Activated T-helper 1 cell treated with Interleukin-2 at 50 U/mL for 16 hours (primary cell): ENCODE measurements around the gene IMPDH2.

ENCODE experiments used
- DNase-seq: peaks from one replicate; pipeline ENCODE4 v3.0.0-alpha.2; 2020; ENCODE audit warnings: low read depth

IMPDH2 gene

DNA sequence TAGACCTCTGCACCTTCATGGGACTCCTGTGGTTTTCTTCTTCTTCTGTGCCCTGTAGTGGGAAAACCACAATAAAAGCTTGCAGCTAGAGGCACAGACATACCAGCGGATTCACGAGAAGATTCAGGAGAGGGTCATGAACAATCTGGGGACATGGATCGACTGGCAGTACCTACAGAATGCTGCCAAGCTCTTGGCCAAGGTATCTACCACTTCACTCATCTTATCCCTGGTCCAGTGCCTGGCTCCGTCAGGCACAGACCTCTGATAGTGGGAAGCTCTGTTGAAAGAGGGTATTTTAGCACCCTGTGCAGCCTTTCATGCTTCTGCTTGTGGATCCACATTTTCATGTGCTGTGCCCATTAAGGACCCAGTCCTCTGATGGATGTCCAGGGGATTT lies 48.9 kb downstream of the IMPDH2 start:
- DNase-seq = no peak

DNA sequence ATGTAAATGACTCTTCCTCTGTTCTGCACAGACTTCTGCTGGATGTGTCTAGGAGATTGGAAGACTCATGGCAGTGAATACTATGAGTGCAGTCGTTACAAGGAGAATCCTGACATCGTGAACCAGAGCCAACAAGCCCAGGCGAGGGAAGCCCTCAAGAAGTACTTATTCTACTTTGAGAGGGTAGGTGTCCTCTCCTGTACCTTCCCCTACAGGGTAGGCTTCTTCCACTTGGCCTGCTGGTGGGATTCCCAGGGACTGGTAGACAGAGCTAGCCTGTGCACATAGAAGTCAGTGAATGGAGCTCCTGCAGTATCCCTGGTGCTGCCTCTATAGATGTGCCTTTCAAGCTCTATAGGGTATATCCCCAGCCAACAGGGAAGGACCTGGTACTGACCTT lies 49.7 kb downstream of the IMPDH2 start:
- DNase-seq = no peak
